Astrocyte (in vitro differentiated cells and primary cell): ENCODE results near the gene VKORC1L1.

Source experiments
- CTCF ChIP-seq: IDR thresholded peaks from 2 replicates; pipeline ENCODE4 v1.5.1; 2011; ENCODE audit warnings: low read depth, mild to moderate bottlenecking, inconsistent platforms, low read length, moderate library complexity; ENCODE audit not compliant: insufficient read depth
- EZH2 ChIP-seq: IDR thresholded peaks from 2 replicates; pipeline ENCODE4 v1.6.1; 2012; ENCODE audit warnings: mild to moderate bottlenecking, low read length, inconsistent platforms; ENCODE audit not compliant: insufficient read depth

GRCh38 chr7:65971021-65971420 is 98.1 kb downstream of the VKORC1L1 start:
- no peak for TF ChIP-seq CTCF
- no peak for TF ChIP-seq EZH2
